Coronary artery (tissue), 2 donors: Measurements from ENCODE around the gene FYN.

Experiments
- DNase-seq: peaks from one replicate; pipeline ENCODE4 v3.0.0-alpha.2; 2017; ENCODE audit warnings: low spot score
- H3K27ac ChIP-seq, 2 donors: fragments of 200-600 bp; sonication (generic); one replicate each; pipeline ENCODE4 v1.5.1; 2016 to 2019
- H3K4me3 ChIP-seq: fragments of 200-600 bp; sonication (generic); 2 replicates; pipeline ENCODE4 v1.5.1; 2016; ENCODE audit warnings: mild to moderate bottlenecking, moderate library complexity
- CTCF ChIP-seq: fragments of 200-600 bp; sonication (generic); IDR thresholded peaks from one replicate; pipeline ENCODE4 v1.5.1; 2019; ENCODE audit warnings: antibody characterized with exemption

The FYN gene

GRCh38 chr6:111864138-111865048 lies 8.9 kb downstream of the FYN start:
- Histone ChIP-seq H3K4me3 (no peak overlapping the region), H3K27ac (no peak overlapping the region)
- DNase-seq, result no peak
- TF ChIP-seq CTCF, result no peak

- TF ChIP-seq CTCF, result no peak
- no peak overlapping the region for H3K27ac ChIP-seq
These were observed 10.5 kb downstream of the FYN start for GRCh38 chr6:111862741-111863140.

GRCh38 chr6:111862314-111862713 lies 10.9 kb downstream of the FYN start:
- no peak overlapping the region for H3K4me3 ChIP-seq
- no peak for DNase-seq
- no peak overlapping the region for H3K27ac ChIP-seq
- no peak for TF ChIP-seq CTCF

More at GRCh38 chr6:111862741-111863140, 10.5 kb downstream of the FYN start:
- H3K4me3 ChIP-seq, result no peak overlapping the region
- DNase-seq, result no peak

- TF ChIP-seq CTCF, result no peak
- Histone ChIP-seq H3K27ac (no peak overlapping the region), H3K4me3 (no peak overlapping the region)
- no peak for DNase-seq
These were observed 11.8 kb downstream of the FYN start for GRCh38 chr6:111861431-111861885.

- no peak for DNase-seq
- Histone ChIP-seq H3K4me3 (no peak overlapping the region), H3K27ac (no peak overlapping the region)
- no peak for TF ChIP-seq CTCF
These were observed 14.9 kb downstream of the FYN start for GRCh38 chr6:111858347-111858746.

- no peak for TF ChIP-seq CTCF
- H3K4me3 ChIP-seq, result no peak overlapping the region
- DNase-seq, result no peak
- peak overlapping the region in 1 of 2 donors; percentile 42 for H3K27ac ChIP-seq
These were observed 15.4 kb downstream of the FYN start for GRCh38 chr6:111857674-111858337.
